Thyroid gland (tissue), 4 donors: ENCODE data around the gene RTKN.
"Not testable (repeated sequence)": the region's sequence is repeated elsewhere in the genome, so short reads cannot be mapped to it uniquely, and the experiment has no call there.

ENCODE experiments used
- CTCF ChIP-seq, 6 experiments: fragments of 200-600 bp in 3 of 6; fragments of 450-650 bp in 3 of 6; sonication (generic) in 3 of 6; IDR thresholded peaks; one replicate each; pipeline ENCODE4 v1.5.1; 2016 to 2019; ENCODE audit warnings: antibody characterized with exemption in 6 of 6, mild to moderate bottlenecking in 2 of 6, inconsistent platforms in 1 of 6, moderate library complexity in 1 of 6
- POLR2A ChIP-seq, 2 donors: fragments of 450-650 bp; IDR thresholded peaks; one replicate each; pipeline ENCODE4 v1.6.1; 2017; ENCODE audit warnings: antibody characterized with exemption in 2 of 2, mild to moderate bottlenecking in 2 of 2, moderate library complexity in 1 of 2

- TF ChIP-seq CTCF, POLR2A (IDR thresholded peaks at IDR 0.05): not testable (repeated sequence)
These were observed 953 bp upstream of the RTKN start for GRCh38 chr2:74442483-74443297.
